ENCODE results near the gene KLF12.

DNA sequence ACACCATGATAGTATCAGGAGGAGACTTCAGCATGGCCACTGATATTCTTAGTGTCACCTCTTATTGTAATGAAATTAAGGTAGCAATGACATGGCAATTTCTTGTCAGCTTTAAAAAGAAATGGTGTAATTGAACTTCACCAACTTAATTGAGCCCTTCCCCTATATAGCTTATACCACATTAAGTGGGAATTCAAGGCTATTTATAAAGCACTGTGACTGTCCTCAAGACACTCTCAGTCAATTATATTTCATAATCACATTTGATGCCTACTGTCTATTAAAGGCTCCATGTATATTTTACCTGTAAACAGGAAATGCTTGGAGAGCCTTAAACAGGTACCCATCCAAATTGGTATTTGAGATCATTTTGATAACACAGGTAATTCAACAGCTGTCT lies 28.3 kb downstream of the KLF12 start:
- no peak for TF ChIP-seq EZH2 (IDR thresholded peaks at IDR 0.05; ENCODE audit: insufficient read depth, poor library complexity, severe bottlenecking)
- TF ChIP-seq EZH2phosphoT487 (IDR thresholded peaks at IDR 0.05; ENCODE audit: insufficient read depth, low read depth), result no peak
